KBM-7 (cell line): Measurements from ENCODE around the gene NSUN5.
"Not testable (repeated sequence)": the region's sequence is repeated elsewhere in the genome, so short reads cannot be mapped to it uniquely, and the experiment has no call there.

Source experiments
- DNase-seq: peaks from one replicate; pipeline ENCODE4 v3.0.0-alpha.2; 2015
- in situ Hi-C: fragments of 300-500 bp; cut with MboI; formaldehyde crosslinking; loops from 2 replicates; pipeline ENCODE4 v1.14.3; 2020; ENCODE audit warnings: low sequenced_read_pairs, low pct_unique_long_range_greater_than_20kb, mixed read lengths

NSUN5 gene

GRCh38 chr7:73328696-73329095 lies 20.1 kb upstream of the NSUN5 start:
- DNase-seq, result no peak
- in situ Hi-C loops, result no loop called here

GRCh38 chr7:73327922-73328321 lies 19.3 kb upstream of the NSUN5 start, which contains the start of the genes FKBP6 and TRIM50:
Gene FKBP6, plus strand, starts transcription at chr7:73328161. Its CDS starts 268 bp downstream, at chr7:73328429.
Gene TRIM50, minus strand, starts transcription at chr7:73328082. Its CDS starts 3,295 bp downstream, at chr7:73324787.
- in situ Hi-C loops, result not testable (repeated sequence)

GRCh38 chr7:73327449-73327848 lies 18.8 kb upstream of the NSUN5 start:
- DNase-seq, in situ Hi-C loops: not testable (repeated sequence)

More at GRCh38 chr7:73327922-73328321, 19.3 kb upstream of the NSUN5 start, which contains the start of the genes FKBP6 and TRIM50:
- DNase-seq, result not testable (repeated sequence)

GRCh38 chr7:73325424-73325823 lies 16.8 kb upstream of the NSUN5 start:
- in situ Hi-C loops, DNase-seq: not testable (repeated sequence)

GRCh38 chr7:73324081-73324845 lies 15.6 kb upstream of the NSUN5 start:
- DNase-seq, result peak; percentile 83
- in situ Hi-C loops, result not testable (repeated sequence)

- in situ Hi-C loops, DNase-seq: not testable (repeated sequence)
Observed at GRCh38 chr7:73323434-73324080, 14.9 kb upstream of the NSUN5 start.

- DNase-seq, result not testable (repeated sequence)
Observed at GRCh38 chr7:73320009-73320408, 11.4 kb upstream of the NSUN5 start.

GRCh38 chr7:73319541-73319940 lies 10.9 kb upstream of the NSUN5 start:
- DNase-seq, in situ Hi-C loops: not testable (repeated sequence)

More at GRCh38 chr7:73320009-73320408, 11.4 kb upstream of the NSUN5 start:
- in situ Hi-C loops, result not testable (repeated sequence)

- in situ Hi-C loops, DNase-seq: not testable (repeated sequence)
Observed at GRCh38 chr7:73318656-73319204, 10.1 kb upstream of the NSUN5 start.

GRCh38 chr7:73316521-73316920 lies 7.9 kb upstream of the NSUN5 start:
- no peak for DNase-seq
- in situ Hi-C loops, result no loop called here

- no peak for DNase-seq
- in situ Hi-C loops, result no loop called here
Observed at GRCh38 chr7:73314271-73314670, 5.6 kb upstream of the NSUN5 start.

GRCh38 chr7:73313521-73313906 lies 4.9 kb upstream of the NSUN5 start:
- no peak for DNase-seq
- in situ Hi-C loops, result no loop called here

GRCh38 chr7:73312831-73313520 lies 4.3 kb upstream of the NSUN5 start:
- no peak for DNase-seq
- in situ Hi-C loops, result no loop called here

GRCh38 chr7:73311421-73311820 lies 2.8 kb upstream of the NSUN5 start:
- not testable (repeated sequence) for DNase-seq

GRCh38 chr7:73308074-73308664 lies 457 bp downstream of the NSUN5 start:
- in situ Hi-C loops, result no loop called here
- no peak for DNase-seq

More at GRCh38 chr7:73311421-73311820, 2.8 kb upstream of the NSUN5 start:
- in situ Hi-C loops, result not testable (repeated sequence)

- in situ Hi-C loops, result no loop called here
- no peak for DNase-seq
Observed at GRCh38 chr7:73307436-73307835, 1.2 kb downstream of the NSUN5 start.

- DNase-seq, result peak; percentile 40
- in situ Hi-C loops, result not testable (repeated sequence)
Observed at GRCh38 chr7:73304612-73305387, 3.8 kb downstream of the NSUN5 start.

GRCh38 chr7:73304071-73304470 lies 4.6 kb downstream of the NSUN5 start:
- no peak for DNase-seq
- in situ Hi-C loops, result no loop called here
